ENCODE measurements around the gene GPR108.

GRCh38 chr19:6754653-6755463 lies 17.5 kb upstream of the GPR108 start:
- TF ChIP-seq EZH2 (IDR thresholded peaks at IDR 0.05; ENCODE audit: borderline replicate concordance) = no peak
- TF ChIP-seq, protein P1, sequence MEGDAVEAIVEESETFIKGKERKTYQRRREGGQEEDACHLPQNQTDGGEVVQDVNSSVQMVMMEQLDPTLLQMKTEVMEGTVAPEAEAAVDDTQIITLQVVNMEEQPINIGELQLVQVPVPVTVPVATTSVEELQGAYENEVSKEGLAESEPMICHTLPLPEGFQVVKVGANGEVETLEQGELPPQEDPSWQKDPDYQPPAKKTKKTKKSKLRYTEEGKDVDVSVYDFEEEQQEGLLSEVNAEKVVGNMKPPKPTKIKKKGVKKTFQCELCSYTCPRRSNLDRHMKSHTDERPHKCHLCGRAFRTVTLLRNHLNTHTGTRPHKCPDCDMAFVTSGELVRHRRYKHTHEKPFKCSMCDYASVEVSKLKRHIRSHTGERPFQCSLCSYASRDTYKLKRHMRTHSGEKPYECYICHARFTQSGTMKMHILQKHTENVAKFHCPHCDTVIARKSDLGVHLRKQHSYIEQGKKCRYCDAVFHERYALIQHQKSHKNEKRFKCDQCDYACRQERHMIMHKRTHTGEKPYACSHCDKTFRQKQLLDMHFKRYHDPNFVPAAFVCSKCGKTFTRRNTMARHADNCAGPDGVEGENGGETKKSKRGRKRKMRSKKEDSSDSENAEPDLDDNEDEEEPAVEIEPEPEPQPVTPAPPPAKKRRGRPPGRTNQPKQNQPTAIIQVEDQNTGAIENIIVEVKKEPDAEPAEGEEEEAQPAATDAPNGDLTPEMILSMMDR (IDR thresholded peaks at IDR 0.05; ENCODE audit: poor library complexity) = no peak

Measured in hepatocyte (in vitro differentiated cells).